GM18498 (cell line): ENCODE measurements around the gene STRIT1.
A peak's percentile ranks its signal among the peaks of the same experiment; 100 is the strongest.

Experiments
- ATAC-seq: cut with Tn5 transposase; IDR thresholded peaks from one replicate; pipeline ENCODE4 v1.9.1; 2021; ENCODE audit warnings: mild to moderate bottlenecking, moderate library complexity; ENCODE audit not compliant: unreplicated experiment

The STRIT1 gene

DNA sequence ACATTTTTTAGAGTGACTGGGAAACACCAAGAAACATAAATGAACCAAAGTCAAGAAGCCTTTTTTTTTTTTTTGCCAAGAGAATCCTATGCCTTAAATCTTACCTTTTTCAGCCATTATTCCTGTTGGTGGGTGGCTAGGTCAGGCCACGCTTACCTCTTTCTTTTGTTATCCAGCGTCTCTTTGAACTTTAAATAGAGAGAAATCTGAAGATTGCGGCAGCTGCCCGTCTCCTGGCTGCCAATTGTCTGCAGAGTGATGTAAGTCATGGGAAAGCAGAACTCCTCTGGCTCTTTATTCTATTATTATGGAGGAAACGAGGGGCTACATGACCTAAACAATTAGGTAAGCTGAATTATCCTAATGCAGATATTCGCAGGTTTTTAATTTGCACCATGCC, at the start of gene STRIT1:
TSS of gene STRIT1 (minus strand) at position 168 of the 400 bp plus-strand sequence.
- ATAC-seq, result no peak

DNA sequence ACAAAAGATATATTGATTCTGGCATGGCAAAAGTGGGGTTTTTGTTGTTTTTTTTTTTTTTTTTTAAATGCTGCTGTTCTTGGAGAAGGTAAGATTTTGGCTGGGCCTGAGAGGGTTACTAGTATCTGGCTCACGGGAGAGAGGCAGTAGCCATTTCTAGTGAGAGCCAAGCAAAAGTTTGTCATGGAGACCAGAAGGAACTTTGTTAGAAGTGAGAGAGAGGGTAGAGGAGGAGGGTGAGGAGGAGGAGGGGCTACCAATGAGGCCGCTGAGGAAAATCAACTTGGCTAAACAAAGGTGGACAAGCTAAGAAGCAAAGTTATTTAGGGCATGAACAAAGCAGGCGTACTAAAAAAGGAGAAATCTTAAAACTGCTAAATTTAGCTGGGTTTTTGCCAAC, 48.9 kb upstream of the STRIT1 start:
- ATAC-seq, result no peak

DNA sequence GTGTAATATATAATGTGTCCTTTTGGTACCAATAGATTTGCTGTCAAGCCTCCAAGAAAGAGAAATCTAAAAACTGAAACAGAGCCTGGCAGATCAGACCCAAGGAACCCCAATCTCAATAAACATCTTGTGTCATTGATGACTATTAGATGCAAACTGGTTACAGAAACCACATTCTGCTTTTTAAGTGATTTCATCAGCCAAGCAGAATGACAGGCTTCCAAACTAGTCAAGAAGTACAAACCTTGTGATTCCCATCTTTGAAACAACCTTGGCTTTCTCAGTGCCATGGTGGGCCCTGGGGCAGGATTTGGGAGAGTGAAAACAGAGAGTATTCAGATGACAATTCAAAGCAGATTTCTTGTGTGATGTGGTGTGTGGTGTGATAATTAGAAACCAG, 45.6 kb upstream of the STRIT1 start:
- no peak for ATAC-seq

DNA sequence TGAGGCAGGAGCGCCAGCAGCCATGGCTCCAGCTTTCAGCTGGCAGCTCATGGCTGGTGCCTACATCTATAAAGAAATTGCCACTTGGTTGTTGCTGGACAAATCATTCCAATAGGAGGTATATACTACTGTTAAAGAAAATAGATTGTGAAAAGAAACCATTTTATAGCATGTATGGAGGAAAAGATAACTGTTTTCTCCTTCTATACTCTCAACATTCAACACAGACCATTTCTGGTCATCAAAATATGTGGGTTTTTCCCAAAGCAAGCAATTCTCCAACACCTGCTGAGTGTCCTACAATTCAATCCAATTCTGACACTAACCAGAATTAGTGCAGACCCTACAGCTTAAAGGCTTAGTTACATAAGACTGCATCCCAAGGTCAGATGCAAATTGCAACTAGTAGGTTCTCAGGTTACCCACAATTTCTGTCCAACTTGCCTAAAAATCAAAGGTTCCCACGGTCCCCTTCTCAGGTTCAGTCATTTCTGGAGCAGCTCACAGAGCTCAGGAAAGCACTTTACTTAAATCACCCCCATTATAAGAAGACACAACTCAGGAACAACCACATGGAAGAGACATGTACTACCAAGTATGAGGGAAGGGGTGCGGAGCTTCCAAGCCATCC, 42.4 kb upstream of the STRIT1 start:
- ATAC-seq, result peak; percentile 36

DNA sequence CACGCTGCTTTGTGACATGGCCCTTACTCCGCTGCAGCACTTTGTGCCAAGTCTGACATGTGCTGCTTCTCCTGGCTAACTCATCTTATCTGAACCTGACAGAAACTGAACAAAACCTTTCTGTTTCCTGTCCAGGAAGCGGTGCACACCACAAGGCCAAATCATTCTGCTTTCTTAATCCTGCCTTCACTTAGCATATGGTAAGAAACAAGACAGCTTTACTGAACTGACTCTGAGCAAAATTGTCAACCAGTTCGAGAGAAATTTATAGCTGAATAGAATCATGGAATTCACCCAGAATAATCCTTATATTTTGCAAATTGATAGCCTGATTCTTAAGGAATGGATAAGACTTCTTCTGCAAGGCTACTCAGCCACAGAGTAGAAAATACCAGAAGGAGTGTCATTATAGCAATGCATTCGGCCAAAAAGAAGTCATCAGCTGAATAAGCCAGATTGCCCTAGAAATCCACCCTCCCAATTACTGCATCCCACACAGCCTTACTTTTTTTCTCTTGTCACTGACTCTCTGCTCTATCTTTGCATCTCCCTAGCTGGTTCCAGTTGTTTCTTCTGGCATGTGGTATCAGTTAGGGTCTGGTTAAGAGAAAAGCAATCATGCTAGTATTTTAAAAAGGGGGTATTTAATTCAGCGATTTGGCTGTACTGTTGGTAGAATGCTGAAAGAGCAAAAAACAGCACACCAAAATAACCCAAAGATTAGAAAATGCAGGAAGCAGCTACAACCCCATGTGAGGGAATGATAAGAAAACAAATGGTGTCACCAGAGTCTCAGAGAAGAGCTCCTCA, 41.6 kb upstream of the STRIT1 start:
- ATAC-seq, result peak; percentile 93

DNA sequence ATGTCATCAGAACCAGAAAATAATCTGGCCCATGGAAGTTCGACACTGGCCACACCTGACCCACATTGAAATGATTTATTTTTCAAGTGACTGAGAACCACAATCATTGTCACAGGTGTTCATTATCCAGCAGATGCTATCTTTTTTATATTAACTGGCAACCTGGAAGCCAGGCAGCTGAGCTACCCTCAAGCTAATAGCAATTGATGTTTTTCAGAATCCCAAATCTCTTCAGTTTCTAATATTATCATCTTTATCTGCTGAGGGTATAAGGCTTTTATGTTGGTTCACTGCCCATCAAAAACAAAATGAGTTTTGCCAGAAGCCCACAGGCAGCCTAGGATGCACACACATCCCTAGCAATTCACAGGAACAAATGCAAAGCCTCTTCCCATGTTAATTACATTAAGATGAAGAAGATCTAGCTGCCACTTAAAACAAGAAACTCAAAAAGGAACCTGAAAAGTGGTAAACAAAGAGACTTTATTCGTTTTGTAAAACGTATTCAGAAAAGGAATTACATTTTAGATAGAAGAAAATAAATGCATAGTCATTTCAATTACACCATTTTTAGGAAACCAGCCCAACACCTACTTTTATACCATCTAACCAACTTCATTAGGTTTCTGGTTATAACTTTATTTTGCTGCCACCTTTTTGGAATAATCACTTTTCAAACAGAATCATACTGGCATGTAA, 40.9 kb upstream of the STRIT1 start:
- no peak for ATAC-seq

DNA sequence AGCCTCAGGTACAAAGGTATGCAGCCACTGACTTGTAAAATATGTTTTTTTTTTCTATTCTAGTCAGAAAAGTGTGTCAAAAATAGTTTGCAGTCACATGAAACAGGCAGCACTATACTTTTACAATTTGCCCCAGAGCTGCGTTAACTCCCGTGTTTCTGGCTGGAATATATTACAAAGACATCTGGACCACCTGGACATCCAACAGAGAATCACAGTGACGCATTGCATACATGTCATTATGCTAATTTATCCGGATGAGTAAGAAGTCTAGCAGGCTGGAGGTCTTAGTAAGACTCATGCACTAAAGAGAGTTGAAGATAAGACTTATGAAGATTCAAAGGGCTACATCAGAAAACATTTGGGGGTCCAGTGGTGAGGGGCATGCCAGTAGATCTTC, 39.2 kb upstream of the STRIT1 start:
- no peak for ATAC-seq

DNA sequence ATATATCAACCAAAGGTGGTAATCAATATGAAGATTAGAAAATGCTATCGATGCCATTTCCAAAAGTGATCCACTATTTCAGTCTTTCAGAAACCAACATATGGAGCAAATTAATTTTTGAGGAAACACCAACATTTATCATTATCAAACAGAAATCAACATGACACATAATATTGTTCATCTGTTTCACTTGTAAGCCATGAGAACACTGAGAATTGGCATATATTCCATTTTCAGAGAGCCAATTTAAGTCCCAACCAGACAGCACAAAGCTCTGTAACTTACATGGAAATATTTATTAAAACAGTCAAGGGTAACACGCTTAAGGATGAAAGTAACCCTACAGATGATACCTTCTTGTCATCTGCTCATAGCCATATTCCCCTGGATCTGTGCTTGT, 37.6 kb upstream of the STRIT1 start:
- ATAC-seq, result no peak

DNA sequence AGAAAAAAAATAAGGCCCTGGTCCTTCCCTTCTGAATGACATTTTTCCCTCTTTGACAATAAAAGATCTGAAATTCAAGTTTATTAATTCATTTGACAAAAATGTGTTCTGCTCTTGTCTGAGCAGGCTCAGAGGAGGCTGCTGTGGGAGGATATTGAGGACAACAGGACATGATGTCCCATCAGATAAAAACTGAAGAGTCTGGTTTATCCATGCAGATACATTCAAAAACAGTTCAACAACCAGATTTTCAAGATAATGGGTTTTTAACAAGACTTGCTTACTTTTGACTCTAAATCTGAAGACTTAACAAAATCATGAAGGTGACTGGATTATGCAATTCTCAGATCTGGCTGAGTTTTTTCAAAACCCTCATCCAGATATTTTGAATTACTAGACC, 36.9 kb upstream of the STRIT1 start:
- ATAC-seq, result no peak

DNA sequence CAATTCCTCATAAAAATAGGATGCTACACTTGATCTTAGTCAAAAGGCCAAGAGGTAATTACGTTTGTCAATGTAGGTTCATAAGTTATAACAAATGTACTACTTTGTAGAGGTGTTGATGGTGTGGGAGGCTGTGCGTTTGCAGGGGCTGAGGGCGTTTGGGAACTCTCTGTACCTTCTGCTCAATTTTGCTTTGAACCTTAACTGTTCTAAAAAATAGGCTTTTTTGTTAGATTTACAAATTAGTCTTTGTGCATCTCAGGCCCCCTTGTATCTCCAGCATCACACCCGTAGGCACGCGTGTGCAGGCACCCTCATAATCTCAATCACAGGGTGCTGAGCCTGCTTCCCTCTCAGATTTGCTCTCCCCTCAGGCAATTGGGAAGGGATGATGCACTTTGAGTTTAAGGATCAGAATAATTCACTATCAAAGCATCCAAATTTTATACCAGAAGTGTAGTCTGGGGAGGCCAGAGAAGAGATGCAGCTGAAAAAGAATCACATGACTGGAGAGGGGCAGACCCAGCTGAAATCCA, 36.1 kb upstream of the STRIT1 start:
- no peak for ATAC-seq

DNA sequence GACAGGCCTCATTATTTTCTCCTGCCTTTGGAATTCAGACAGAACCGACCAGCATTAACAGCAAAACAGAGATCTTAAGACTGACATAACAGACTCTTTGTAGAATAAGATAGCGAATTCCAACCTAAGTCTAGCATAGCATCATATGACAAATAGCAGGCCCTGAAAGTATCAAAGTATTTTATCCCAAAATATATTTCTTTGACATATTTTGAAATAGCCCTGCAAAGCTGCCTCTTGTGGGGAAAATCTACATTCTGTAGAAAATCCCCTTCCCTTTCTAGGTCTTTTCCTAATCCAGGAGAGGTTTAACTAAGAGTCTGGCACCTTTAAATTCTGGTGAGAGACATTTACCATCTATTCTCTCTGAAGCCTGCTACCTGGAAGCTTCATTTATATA, 34.4 kb upstream of the STRIT1 start:
- ATAC-seq, result no peak

DNA sequence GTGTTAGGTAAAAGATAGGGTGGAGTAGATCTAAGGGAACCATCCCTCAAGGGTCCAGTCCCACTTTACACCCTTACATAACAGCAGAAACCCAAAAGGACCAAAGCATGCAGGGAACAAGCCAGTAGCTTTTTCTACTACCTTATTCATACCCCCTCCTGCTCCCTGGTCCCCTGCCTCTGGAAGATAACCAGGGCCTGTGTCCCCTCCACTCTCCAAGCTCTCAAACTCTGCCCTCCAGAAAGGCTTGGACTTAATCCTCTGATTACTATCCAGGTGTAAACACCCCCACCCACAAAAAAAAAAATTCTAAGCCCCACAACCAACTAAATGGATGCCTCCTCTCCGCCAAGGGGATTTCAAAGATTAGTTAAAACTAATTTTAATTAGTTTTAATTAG, 33.9 kb upstream of the STRIT1 start:
- no peak for ATAC-seq

DNA sequence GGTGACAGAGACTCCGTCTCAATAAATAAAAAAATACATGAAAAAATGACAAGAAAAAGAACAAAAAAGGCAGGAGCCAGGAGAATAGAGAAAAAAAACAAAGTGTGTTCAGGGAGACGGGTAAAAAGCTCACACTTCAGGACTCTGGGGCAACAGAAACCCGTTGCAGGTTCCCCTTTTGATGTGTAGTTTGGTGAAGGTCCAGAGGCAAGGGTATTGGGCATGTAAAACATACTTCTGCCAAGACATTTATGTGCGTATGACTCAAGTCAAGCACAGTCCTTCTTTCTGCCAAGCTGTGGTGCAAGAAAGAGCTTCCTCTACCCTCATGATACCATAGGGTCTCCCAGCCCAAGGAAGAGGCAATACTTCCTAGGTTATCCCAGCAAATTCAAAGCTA, 33.4 kb upstream of the STRIT1 start:
- no peak for ATAC-seq

DNA sequence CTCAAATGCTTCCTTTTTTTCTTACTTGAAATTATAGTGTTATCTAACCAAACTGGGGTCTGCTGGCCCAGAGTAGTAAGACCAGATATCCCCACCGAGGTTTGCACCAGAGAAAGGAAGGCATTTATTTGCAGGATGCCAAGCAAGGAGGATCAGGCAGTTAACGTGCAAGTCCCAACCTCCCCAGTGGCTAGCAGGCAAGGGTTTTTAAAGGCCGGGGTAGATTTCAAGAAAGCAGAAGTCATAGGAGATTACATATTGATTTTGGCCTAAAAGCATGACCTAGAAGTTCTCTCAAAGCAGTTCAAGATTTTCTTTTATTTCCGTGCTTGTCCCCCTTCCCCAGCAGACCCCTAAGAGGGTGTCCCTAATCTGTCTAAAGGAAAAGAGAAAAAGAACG, 32.8 kb upstream of the STRIT1 start:
- ATAC-seq, result no peak

DNA sequence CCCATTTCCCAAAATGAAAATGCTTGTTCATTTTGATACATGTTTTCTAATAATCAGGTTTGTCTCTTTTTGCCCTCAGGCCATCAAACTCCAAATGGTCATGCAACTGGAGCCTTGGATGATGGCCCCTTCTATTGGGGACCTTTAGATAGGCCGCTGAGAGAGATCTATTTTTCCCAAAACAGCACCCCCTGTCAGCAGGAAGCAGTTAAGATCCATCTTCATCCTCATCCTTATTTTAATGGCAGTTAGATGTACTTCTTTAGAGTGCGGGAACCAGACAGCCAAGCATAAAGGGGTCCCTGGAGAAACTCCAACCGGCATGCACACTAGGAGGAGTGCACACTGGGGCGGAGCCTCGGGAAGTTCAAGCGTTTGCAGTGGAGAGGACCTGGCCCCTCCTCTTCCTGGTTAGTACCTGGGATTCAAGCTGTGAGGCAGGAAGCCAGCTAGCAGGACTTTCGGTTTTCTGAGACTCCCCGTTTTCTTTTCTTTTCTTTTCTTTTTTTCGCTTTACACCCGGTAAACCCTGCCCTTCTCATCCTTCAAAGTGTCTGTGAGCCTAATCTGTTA, 31.9 kb upstream of the STRIT1 start:
- ATAC-seq, result no peak

DNA sequence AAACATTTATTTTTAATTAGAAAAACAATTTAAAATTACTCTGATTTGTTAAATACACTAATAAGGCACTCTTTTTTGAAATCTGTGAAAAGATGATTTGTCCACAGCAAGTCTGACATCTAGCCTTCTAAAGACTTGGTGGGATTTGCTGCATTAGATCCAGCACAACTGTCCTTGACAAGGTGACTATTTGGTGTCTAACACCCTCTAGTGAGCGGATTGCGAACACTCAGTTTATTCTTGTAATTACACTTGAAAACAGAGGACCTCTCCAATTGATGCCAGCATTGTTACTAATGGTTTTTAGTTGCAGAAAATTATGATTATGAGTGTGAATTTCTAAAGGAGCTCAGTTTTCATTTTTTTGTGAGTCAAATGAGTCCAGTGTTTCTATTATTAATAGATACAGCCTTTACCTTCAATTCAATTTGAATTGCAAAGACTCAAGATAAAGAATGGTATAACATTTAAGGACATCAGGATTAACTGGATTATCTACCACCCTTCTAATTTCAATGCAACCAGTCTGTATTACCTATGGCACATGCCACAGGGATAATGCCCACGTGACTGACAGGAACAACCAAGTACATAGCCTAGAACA, 29.7 kb upstream of the STRIT1 start:
- ATAC-seq, result peak; percentile 89

DNA sequence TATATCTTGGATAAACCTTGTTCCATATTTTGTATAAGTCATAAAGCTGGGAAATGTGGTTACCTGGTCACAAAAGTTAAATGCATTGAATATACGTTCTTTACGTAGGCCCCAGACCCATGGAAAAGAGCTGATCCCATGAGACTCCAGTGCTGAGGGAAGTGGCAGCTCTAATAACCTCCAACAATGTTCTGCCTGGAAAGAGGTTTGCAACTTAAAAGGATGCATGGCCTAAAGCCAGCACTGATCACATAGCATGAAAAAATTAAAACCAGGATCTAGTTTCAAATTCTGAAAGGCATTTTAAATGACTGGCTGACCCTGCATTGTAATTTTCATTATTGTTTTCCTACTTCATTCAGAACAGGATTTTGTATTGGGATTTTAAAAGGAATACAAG, 27.9 kb upstream of the STRIT1 start:
- no peak for ATAC-seq

DNA sequence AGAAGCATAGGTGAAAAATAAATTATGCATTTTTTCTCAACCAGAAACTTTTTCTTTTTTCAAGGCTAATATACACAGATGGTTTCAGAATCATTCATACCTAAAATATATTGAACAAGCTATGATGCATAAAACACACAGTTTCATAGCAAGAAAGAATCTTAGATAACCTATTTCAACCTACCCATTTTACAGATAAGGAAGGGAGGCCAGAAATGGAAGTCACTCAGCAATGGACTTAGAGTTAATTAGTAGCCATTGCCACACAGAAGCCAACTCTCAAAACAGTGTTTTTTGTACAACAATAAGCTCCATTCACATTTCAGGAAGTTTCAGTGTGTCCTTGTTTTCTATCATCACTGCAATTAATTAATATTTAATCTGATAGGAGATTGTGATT, 27.5 kb upstream of the STRIT1 start:
- no peak for ATAC-seq

DNA sequence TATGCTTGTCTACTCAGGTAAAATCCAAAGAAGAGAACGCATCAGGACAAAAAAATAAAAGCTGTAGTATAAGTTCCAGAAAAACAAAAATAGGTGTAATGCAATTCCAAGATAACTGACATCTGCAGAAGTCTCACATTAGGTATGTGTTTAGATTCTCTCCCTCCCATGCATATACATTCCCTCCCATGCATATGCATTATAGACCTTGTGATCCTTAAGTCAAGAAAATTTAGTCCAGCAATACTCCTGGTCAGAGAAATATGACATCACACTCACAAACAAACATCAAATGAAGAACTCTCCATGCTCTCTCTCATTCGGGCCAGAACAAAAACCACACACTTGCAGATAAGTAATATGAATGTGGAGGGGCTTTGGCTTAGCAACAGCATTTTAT, 25.3 kb upstream of the STRIT1 start:
- ATAC-seq, result no peak

DNA sequence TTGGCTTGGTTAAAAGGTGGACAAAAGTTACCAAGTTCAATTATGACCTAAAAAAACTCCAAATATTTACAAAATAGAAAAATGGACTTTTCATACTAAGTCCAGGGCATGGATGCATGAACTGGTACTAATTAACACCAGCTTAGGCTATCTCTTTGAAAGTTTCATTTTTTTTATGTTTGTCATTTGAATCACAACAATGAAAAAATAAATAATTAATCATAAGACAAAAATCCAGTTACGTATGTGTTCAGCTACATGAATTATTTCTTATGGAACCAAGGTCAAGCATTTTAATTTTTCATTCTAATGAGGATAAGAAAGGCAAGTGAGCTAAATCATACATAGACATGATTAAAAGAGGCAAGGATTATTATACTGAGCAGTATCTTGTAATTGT, 23.7 kb upstream of the STRIT1 start:
- no peak for ATAC-seq

DNA sequence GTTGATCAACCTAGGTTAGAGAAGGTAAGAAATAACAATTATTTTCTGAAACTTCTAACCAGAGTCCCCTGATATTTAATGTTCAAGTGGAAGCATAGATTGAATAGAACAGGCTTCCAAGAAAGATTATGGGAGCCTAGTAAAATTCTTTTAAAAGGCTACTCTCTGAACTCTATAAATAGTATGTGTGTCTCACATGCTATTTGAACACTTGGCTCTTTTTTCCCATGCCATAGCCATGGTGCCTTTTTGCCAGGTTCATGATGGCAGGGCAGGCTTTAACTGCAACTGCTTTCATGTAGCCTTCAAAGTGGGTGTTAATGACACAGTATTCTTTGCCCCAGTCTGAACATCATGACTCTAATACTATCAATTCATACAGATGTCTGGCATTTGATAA, 22.9 kb upstream of the STRIT1 start:
- ATAC-seq, result no peak
